Measurements from ENCODE around the gene TGFBR1.

The TGFBR1 gene

GRCh38 chr9:99104459-99105151, at the start of gene TGFBR1:
Gene TGFBR1, plus strand, starts transcription at chr9:99105113. Its CDS starts 93 bp downstream, at chr9:99105206.
- POLR2A ChIA-PET: interaction anchor here (1.3 kb wide), 1 partner anchor 112 kb away, joined by 3 read pairs; no protein-coding TSS in a partner anchor
- peak; percentile 98 for DNase-seq (ENCODE audit: extremely low spot score)
- TF ChIP-seq, protein P1, sequence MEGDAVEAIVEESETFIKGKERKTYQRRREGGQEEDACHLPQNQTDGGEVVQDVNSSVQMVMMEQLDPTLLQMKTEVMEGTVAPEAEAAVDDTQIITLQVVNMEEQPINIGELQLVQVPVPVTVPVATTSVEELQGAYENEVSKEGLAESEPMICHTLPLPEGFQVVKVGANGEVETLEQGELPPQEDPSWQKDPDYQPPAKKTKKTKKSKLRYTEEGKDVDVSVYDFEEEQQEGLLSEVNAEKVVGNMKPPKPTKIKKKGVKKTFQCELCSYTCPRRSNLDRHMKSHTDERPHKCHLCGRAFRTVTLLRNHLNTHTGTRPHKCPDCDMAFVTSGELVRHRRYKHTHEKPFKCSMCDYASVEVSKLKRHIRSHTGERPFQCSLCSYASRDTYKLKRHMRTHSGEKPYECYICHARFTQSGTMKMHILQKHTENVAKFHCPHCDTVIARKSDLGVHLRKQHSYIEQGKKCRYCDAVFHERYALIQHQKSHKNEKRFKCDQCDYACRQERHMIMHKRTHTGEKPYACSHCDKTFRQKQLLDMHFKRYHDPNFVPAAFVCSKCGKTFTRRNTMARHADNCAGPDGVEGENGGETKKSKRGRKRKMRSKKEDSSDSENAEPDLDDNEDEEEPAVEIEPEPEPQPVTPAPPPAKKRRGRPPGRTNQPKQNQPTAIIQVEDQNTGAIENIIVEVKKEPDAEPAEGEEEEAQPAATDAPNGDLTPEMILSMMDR (IDR thresholded peaks at IDR 0.05; ENCODE audit: control extremely low read depth, extremely low read depth, low read depth, missing control alignments): no peak
- CTCF ChIA-PET: interaction anchor here (0.8 to 2.7 kb wide), 10 partner anchors 8 to 39 kb away, joined by 3 to 21 read pairs (median 8); no protein-coding TSS in a partner anchor

DNA sequence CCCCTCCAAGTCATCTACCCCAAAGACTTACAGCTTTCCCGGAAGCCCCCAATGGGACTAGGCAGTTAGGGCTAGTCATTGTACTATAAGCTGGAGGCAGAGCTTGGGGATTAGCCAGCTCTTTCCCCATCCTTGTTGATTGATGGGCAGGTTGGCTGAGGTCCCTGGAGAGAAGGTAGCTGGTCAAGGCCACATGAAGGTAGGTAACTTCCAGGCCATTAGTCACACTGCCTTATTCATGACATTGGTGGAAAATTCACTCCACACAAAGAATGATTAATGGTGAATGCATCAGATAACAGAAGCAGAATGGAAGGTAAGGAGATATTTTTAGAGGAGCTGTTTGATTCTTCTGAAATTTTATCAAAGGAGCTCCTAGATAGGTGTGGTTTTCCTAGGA, 49.5 kb upstream of the TGFBR1 start:
- POLR2A ChIA-PET: no interaction called here
- CTCF ChIA-PET: interaction anchor here (1.0 to 2.0 kb wide), 5 partner anchors 10 to 86 kb away, joined by 3 to 7 read pairs (median 5); no protein-coding TSS in a partner anchor
- TF ChIP-seq, protein P1 (IDR thresholded peaks at IDR 0.05; ENCODE audit: control extremely low read depth, extremely low read depth, low read depth, missing control alignments): no peak
- DNase-seq (ENCODE audit: extremely low spot score): no peak

- ChIA-PET CTCF (interaction anchor here (2.0 kb wide), 1 partner anchor 80 kb away, joined by 6 read pairs; no protein-coding TSS in a partner anchor), POLR2A (no interaction called here)
- DNase-seq (ENCODE audit: extremely low spot score): no peak
- TF ChIP-seq, protein P1 (IDR thresholded peaks at IDR 0.05; ENCODE audit: control extremely low read depth, extremely low read depth, low read depth, missing control alignments): no peak
Measured at GRCh38 chr9:99056186-99056585, 48.7 kb upstream of the TGFBR1 start.

DNA sequence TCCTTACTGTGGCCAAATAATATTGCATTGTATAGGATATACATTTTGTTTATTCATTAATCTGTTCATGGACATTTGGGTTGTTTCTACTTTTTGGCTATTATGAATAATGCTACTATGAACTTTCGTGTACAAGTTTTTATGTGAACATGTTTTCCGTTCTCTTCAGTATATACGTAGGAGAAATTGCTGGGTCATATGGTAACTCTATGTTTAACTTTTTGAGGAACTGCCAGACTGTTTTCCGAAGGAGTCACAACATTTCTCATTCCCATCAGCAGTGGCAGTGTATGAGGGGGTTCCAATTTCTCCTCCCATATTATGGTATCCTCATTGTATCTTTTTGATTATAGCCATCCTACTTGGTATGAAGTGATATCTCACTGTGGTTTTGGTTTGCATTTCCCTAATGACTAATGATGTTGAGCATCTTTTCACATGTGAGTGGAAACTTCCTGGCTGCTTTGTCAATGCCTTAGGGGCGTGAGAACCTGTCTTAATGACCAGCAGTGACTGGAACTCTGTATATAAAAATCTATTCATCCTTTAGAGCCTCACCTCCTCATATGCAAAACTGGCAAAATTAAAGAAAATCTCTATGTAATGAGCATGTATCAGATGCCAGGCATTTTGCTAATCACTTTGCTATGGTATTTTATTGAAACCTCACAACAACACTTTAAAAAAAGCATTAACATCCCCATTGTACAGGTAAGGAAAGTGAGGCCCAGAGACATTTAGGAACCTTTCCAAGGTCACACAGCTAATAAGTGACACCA, 47.8 kb upstream of the TGFBR1 start:
- TF ChIP-seq, protein P1 (IDR thresholded peaks at IDR 0.05; ENCODE audit: control extremely low read depth, extremely low read depth, low read depth, missing control alignments): no peak
- POLR2A ChIA-PET: no interaction called here
- DNase-seq (ENCODE audit: extremely low spot score): no peak
- CTCF ChIA-PET: interaction anchor here (0.6 to 1.1 kb wide), 2 partner anchors 59 to 61 kb away, joined by 3 to 4 read pairs; no protein-coding TSS in a partner anchor

DNA sequence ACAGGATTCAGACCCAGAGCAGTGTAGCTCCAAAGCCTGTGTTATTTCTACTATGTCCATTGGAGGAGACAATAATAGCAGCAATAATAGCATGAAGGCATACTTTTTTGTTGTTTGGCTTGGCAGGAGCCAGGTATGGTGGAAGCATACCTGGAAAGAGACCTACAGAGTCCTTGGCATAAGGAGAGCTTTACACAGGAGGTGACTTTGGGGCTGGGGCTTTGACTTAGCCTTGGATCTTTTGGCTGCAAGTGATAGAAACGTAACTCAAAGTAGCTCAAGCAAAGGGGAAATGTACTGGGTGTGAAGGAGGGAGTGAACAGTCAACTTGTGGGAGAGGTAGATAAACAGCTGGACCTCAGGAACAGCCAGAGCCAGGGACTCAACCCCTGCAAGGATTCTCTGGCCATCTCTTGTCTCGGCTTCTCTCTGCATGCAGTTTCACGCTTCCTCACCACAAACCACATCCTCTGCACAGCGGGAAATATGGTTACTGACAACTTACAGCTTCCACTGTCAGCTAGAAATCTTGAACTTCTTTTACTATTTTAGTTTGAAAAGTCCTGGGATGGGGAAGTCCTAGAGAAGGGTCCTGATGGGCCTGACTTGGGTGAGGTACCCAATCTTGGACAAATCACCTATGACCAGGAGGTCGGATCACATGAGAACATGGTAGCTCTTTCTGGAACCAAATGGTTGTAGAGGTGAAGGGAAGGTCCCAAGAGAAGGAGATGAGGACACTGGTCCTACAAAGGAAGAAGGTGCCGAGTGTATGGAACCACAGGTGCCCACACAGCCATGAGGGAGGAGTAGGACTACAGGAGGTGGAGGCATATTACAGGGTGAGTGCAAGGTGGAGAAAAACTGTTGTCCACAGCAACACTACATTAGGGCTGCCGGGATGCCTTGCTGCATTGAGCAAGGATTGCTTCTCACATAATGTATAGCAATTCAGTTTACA, 47.0 kb upstream of the TGFBR1 start:
- POLR2A ChIA-PET: no interaction called here
- TF ChIP-seq, protein P1 (IDR thresholded peaks at IDR 0.05; ENCODE audit: control extremely low read depth, extremely low read depth, low read depth, missing control alignments): no peak
- peak; percentile 57 for DNase-seq (ENCODE audit: extremely low spot score)
- CTCF ChIA-PET: interaction anchor here (0.6 to 1.4 kb wide), 5 partner anchors 12 to 206 kb away, joined by 3 to 4 read pairs (median 3); no protein-coding TSS in a partner anchor

Data from GM10248 (cell line).